Measurements from ENCODE around the gene NOL12. TPM values are rescaled to one million over a fixed set of nuclear protein-coding genes. Genes with fewer than 3 reads are reported as not detected.

The NOL12 gene
- total RNA-seq, 1 donor from 2014 or later = 39.0 TPM

DNA sequence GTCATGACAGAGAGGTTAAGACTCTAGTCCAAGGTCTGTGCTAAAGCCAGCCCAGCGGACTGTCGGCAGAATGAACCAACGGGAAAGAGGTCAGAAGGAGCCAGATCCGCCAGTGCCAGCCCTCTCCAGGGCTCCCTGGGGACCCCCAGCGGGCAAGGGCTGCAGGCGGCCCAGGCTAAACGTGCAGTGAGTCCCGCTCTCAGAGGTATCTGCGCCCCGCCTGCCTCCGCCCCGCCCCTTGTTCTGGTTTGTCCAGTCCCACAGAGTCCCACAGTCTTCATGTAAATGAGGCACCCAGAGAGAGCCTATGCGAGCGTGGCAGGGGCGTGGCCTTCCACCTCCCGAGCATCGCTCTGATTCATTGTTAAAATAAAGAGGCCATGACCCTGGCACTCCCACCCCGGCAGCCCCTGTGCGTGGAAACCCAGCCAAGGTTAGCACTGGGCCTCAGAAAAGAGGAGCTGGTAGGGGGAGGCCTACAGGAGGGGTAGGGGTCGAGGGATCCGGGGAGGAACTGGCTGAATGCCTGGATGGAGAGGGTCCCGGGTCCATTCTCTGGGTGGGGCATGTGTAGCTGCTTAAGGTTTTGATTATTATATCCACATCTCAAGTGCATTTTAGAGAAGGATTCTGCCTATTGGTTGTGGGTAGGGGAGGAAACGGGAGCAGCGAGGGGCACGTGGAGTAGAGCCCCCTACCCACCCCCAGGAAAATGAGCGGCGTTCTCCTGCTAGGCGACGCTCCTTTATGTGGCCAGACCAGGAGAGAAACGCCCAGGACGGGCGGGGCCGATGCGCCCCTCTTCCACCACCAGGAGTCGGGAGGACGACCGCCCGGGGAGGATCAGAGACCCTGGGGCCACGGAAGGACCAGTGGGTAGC is 10.8 kb downstream of the NOL12 start, which contains the start of gene TRIOBP:
Gene TRIOBP (plus strand): TSS at position 392 of the 881 bp plus-strand sequence. CDS start 4,318 bp downstream, outside the sequence.
- H3K27me3 Mint-ChIP-seq = no peaks in the 10 kb centered on the region
- H3K27ac Mint-ChIP-seq = no peak within 1 kb of the TSS
- peak within 1 kb of the TSS; percentile 60 for H3K4me3 Mint-ChIP-seq
- ChIA-PET POLR2A (no interaction called here), CTCF (interaction anchor here (0.7 to 1.8 kb wide), 2 partner anchors 15 to 54 kb away, joined by 3 to 7 read pairs; no protein-coding TSS in a partner anchor)
- intact Hi-C loops (cut with micrococcal nuclease) = loop anchor here (1.0 kb wide), 1 partner anchor 11 kb away; the partner anchor contains the start of gene NOL12
- DNase-seq (peak; percentile 76), ATAC-seq (ENCODE audit: low read depth) (peak; percentile 99)
- H3K36me3 Mint-ChIP-seq (ENCODE audit: low read depth) = peaks cover 25% of the 10 kb centered on the region
- H3K4me1 Mint-ChIP-seq = peaks cover 15% of the 10 kb centered on the region
- TF ChIP-seq, protein P1, sequence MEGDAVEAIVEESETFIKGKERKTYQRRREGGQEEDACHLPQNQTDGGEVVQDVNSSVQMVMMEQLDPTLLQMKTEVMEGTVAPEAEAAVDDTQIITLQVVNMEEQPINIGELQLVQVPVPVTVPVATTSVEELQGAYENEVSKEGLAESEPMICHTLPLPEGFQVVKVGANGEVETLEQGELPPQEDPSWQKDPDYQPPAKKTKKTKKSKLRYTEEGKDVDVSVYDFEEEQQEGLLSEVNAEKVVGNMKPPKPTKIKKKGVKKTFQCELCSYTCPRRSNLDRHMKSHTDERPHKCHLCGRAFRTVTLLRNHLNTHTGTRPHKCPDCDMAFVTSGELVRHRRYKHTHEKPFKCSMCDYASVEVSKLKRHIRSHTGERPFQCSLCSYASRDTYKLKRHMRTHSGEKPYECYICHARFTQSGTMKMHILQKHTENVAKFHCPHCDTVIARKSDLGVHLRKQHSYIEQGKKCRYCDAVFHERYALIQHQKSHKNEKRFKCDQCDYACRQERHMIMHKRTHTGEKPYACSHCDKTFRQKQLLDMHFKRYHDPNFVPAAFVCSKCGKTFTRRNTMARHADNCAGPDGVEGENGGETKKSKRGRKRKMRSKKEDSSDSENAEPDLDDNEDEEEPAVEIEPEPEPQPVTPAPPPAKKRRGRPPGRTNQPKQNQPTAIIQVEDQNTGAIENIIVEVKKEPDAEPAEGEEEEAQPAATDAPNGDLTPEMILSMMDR (IDR thresholded peaks at IDR 0.05) = no peak
- H3K9me3 Mint-ChIP-seq = no peaks in the 10 kb centered on the region

DNA sequence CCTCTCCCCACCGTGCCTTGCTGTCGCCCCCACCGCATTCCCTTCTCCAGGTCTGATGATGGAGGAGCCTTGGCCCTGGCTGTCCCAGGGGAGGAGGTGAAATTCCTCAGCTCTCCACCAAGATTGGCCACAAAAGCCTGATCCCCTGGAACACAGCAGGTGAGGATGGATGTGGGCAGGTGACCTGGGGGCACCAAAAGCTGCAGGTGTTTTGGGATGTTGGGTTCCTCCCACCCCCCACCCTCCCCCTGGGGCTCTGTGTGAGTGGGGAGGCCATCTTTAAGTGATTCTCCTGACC is 11.3 kb downstream of the NOL12 start:
- peaks cover 20% of the 10 kb centered on the region for H3K36me3 Mint-ChIP-seq (ENCODE audit: low read depth)
- H3K4me3 Mint-ChIP-seq = no peak overlapping the region
- TF ChIP-seq, protein P1 (IDR thresholded peaks at IDR 0.05) = no peak
- no peak overlapping the region for H3K27ac Mint-ChIP-seq
- CTCF ChIA-PET = interaction anchor here (0.7 kb wide), 1 partner anchor 16 kb away, joined by 3 read pairs; no protein-coding TSS in a partner anchor
- POLR2A ChIA-PET = interaction anchor here (0.6 kb wide), 1 partner anchor 71 kb away, joined by 3 read pairs; no protein-coding TSS in a partner anchor
- H3K27me3 Mint-ChIP-seq = no peaks in the 10 kb centered on the region
- peaks cover 15% of the 10 kb centered on the region for H3K4me1 Mint-ChIP-seq
- ATAC-seq (ENCODE audit: low read depth) = no peak
- intact Hi-C loops (cut with micrococcal nuclease) = no loop called here
- H3K9me3 Mint-ChIP-seq = no peaks in the 10 kb centered on the region
- no peak for DNase-seq

DNA sequence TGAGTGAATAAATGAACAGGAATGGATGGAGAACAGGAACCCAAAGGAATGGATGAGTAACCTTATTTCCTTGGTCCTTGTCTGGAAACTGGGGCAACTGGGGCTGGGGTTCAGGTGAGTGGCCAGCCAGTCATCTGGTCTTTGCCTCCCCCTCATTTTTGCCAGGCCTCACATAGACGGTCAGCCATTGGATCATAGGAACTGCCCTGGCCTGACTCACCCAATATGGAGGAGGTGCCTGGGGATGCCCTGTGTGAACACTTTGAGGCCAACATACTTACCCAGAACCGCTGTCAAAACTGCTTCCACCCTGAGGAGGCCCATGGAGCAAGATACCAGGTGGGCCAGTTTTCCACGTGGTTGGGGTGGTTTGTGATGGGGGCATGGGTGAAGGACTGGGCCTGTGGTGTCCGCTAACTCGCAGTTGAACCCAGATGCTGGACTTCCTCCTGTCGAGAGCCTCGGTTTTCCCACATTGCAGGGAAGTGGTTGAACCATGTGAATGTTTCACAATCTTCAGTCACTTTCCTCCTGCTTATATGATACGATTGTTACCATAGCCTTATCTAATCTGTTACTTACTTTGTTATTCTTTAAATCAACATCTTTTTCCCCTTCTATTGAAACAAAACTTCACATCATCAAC is 15.1 kb downstream of the NOL12 start:
- Mint-ChIP-seq H3K9me3 (no peaks in the 10 kb centered on the region), H3K27me3 (no peaks in the 10 kb centered on the region), H3K27ac (no peak overlapping the region), H3K4me1 (peaks cover 9% of the 10 kb centered on the region), H3K36me3 (ENCODE audit: low read depth) (peaks cover 2% of the 10 kb centered on the region), H3K4me3 (no peak overlapping the region)
- ATAC-seq (ENCODE audit: low read depth) (no peak), DNase-seq (no peak)
- intact Hi-C loops (cut with micrococcal nuclease) = no loop called here
- CTCF ChIA-PET = no interaction called here
- POLR2A ChIA-PET = no interaction called here
- TF ChIP-seq, protein P1 (IDR thresholded peaks at IDR 0.05) = no peak

DNA sequence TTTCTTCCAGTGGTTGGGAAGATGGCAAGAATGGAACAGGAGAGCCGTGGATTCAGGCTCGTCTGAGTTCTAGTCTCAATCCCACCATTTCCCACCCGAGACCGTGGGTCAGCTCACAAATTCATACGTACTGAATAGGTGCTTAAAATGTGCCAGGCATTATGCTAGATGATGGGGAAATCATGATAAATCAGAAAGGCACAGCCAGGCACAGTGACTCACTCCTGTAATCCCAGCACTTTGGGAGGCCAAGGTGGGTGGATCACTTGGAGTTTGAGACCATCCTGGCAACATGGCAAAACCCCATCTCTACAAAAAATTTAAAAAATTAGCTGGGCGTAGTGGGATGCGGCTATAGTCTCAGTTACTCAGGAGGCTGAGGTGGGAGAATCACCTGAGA is 17.8 kb downstream of the NOL12 start:
- Mint-ChIP-seq H3K4me3 (no peak overlapping the region), H3K9me3 (no peaks in the 10 kb centered on the region), H3K27me3 (no peaks in the 10 kb centered on the region), H3K36me3 (ENCODE audit: low read depth) (peaks cover 2% of the 10 kb centered on the region), H3K27ac (no peak overlapping the region), H3K4me1 (no peaks in the 10 kb centered on the region)
- TF ChIP-seq, protein P1 (IDR thresholded peaks at IDR 0.05) = no peak
- no peak for ATAC-seq (ENCODE audit: low read depth)
- POLR2A ChIA-PET = no interaction called here
- CTCF ChIA-PET = no interaction called here
- intact Hi-C loops (cut with micrococcal nuclease) = no loop called here
- no peak for DNase-seq

DNA sequence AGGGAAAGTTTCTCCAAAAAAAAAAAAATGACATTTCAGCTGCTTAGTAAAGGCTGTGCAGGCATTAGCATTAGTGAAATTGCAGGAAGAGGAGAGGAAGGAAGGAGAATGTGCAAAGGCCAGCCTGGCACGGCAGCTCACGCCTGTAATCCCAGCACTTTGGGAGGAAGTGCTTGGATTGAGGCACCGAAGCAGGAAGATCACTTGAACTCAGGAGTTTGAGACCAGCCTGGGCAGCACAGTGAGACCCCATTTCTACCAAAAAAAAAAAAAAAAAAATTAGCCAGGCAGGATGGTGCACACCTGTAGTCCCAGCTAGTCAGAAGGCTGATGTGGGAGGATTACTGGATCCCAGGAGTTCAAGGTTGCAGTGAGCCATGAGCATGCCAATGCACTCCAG is 18.5 kb downstream of the NOL12 start:
- CTCF ChIA-PET = no interaction called here
- no peaks in the 10 kb centered on the region for H3K4me1 Mint-ChIP-seq
- TF ChIP-seq, protein P1 (IDR thresholded peaks at IDR 0.05) = no peak
- no peak overlapping the region for H3K27ac Mint-ChIP-seq
- DNase-seq (no peak), ATAC-seq (ENCODE audit: low read depth) (no peak)
- no peak overlapping the region for H3K4me3 Mint-ChIP-seq
- POLR2A ChIA-PET = no interaction called here
- H3K36me3 Mint-ChIP-seq (ENCODE audit: low read depth) = peaks cover 2% of the 10 kb centered on the region
- H3K27me3 Mint-ChIP-seq = no peaks in the 10 kb centered on the region
- no peaks in the 10 kb centered on the region for H3K9me3 Mint-ChIP-seq
- intact Hi-C loops (cut with micrococcal nuclease) = no loop called here

Data from activated B cell treated with CpG ODN at 0.5 μM for 24 hours (primary cell).